Fibroblast of skin of scalp (primary cell): Measurements from ENCODE around the gene PTBP1.
"Not testable (repeated sequence)": the region's sequence is repeated elsewhere in the genome, so short reads cannot be mapped to it uniquely, and the experiment has no call there.

Experiments
- DNase-seq: peaks from one replicate; pipeline ENCODE4 v3.0.0-alpha.2; 2013

The PTBP1 gene

GRCh38 chr19:811506-812048, 14.3 kb downstream of the PTBP1 start:
- no peak for DNase-seq

- no peak for DNase-seq
Observed at GRCh38 chr19:812049-812746, 14.9 kb downstream of the PTBP1 start.

GRCh38 chr19:812747-813218, 15.5 kb downstream of the PTBP1 start:
- no peak for DNase-seq

- no peak for DNase-seq
Observed at GRCh38 chr19:813219-814151, 16.2 kb downstream of the PTBP1 start.

GRCh38 chr19:814152-815078, 17.2 kb downstream of the PTBP1 start:
- no peak for DNase-seq

GRCh38 chr19:815079-815774, 18.0 kb downstream of the PTBP1 start:
- no peak for DNase-seq

- no peak for DNase-seq
Observed at GRCh38 chr19:815775-816499, 18.7 kb downstream of the PTBP1 start.

GRCh38 chr19:816500-816857, 19.2 kb downstream of the PTBP1 start:
- DNase-seq, result no peak

- DNase-seq, result not testable (repeated sequence)
Observed at GRCh38 chr19:820212-820611, 23.0 kb downstream of the PTBP1 start.

- DNase-seq, result no peak
Observed at GRCh38 chr19:821231-821824, 24.1 kb downstream of the PTBP1 start.

- no peak for DNase-seq
Observed at GRCh38 chr19:821825-822503, 24.7 kb downstream of the PTBP1 start, which contains the start of gene PLPPR3. Gene PLPPR3, minus strand, starts transcription at chr19:821955. Its CDS starts 396 bp downstream, at chr19:821559.

GRCh38 chr19:823565-824121, 26.4 kb downstream of the PTBP1 start:
- DNase-seq, result no peak

- no peak for DNase-seq
Observed at GRCh38 chr19:824885-825284, 27.6 kb downstream of the PTBP1 start.

- no peak for DNase-seq
Observed at GRCh38 chr19:825897-826644, 28.8 kb downstream of the PTBP1 start.

- no peak for DNase-seq
Observed at GRCh38 chr19:827314-827709, 30.1 kb downstream of the PTBP1 start.

- no peak for DNase-seq
Observed at GRCh38 chr19:827710-828321, 30.6 kb downstream of the PTBP1 start, which contains the start of gene AZU1. Gene AZU1, plus strand, starts transcription at chr19:827837. Its CDS starts 10 bp downstream, at chr19:827847.

GRCh38 chr19:829129-829758, 32.0 kb downstream of the PTBP1 start:
- DNase-seq, result no peak
